HFF-Myc (cell line): ENCODE results near the gene MAGEC3.

ENCODE experiments used
- DNase-seq: peaks from one replicate; pipeline ENCODE4 v3.0.0-alpha.2; 2011; ENCODE audit warnings: low read depth; ENCODE audit errors: extremely low read depth
- H3K4me3 ChIP-seq: replicated peaks from 2 replicates; pipeline ENCODE4 v1.5.1; 2011; ENCODE audit warnings: low read depth, mild to moderate bottlenecking, control low read depth, low read length
- CTCF ChIP-seq: IDR thresholded peaks from 2 replicates; pipeline ENCODE4 v1.5.1; 2012; ENCODE audit warnings: mild to moderate bottlenecking, low read depth, low read length, control low read depth; ENCODE audit errors: missing control alignments

MAGEC3 gene

DNA sequence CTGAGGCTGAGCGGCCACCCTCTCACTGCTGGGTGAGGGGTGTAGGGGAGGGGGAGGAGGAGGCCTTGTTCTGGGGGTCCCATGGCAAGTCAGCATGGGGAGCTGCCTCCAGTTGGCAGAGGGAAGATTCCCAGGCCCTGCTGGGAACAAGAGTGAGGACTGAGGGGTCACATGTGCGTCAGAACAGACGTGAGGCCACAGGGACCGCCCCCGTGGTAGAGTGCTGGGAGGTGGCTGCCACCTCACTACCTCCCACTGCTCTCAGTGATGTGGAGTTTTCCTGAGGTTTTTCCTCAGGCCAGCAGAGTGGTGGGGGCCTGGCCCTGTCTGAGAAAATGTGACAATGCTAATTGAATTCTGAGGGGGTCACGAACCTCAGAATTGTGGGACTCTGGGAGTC, 66.1 kb downstream of the MAGEC3 start:
- no peak overlapping the region for H3K4me3 ChIP-seq
- no peak for TF ChIP-seq CTCF
- DNase-seq, result no peak

DNA sequence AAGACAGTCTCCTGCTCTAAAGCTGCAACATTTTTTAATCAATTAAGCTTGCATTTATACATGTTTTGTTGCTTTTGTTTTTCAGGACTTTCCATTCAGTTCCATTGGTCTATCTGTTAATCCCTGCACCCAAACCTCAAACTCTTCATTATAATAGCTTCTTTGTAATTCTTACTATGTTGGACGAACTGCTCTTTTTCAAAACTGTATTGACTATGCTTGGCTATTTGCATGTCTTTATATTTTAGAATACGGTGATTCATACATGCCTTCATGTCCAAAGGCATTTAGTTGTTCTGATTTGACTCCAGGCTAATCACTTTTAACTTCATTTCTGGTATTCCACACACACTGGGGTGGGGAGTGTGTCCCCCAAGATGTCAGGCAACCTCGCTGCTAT, 79.7 kb downstream of the MAGEC3 start:
- TF ChIP-seq CTCF, result no peak
- DNase-seq, result no peak
- H3K4me3 ChIP-seq, result no peak overlapping the region

DNA sequence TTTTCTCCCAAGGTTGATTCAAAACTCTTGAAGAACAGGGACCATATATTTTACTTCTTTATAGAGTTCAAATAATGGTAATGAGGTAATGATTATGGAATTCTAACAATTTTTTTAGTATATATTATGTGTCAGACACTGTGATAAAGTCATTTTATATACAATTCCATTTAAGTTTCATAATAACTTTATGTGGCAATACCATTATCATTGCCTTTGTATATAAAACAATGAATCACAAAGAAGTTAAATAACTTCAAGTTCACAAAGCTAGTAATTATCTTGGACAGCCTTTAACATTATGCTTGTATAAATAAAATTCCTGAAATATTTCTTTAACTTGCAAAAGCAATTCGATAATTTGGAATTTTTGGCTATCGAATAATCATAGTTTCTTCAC, 86.2 kb downstream of the MAGEC3 start:
- no peak for TF ChIP-seq CTCF
- DNase-seq, result no peak

DNA sequence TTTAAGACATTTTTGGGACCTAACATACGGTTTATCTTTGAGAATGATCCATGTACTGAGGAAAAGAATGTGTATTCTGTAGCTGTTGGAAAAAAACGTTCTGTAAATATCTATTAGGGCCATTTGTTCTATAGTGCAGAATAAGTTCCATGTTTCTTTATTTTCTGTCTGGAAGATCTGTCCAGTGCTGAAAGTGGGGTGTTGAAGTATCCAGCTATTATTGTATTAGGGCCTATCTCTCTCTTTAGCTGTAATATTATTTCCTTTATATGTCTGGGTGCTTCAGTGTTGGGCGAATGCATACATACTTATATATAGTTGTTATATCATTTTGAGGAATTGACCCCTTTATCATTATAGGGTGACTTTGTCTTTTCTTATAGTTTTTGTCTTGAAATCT, 90.3 kb downstream of the MAGEC3 start:
- DNase-seq, result no peak
- H3K4me3 ChIP-seq, result no peak overlapping the region
- TF ChIP-seq CTCF, result no peak

More for the DNA sequence above, 86.2 kb downstream of the MAGEC3 start:
- no peak overlapping the region for H3K4me3 ChIP-seq

DNA sequence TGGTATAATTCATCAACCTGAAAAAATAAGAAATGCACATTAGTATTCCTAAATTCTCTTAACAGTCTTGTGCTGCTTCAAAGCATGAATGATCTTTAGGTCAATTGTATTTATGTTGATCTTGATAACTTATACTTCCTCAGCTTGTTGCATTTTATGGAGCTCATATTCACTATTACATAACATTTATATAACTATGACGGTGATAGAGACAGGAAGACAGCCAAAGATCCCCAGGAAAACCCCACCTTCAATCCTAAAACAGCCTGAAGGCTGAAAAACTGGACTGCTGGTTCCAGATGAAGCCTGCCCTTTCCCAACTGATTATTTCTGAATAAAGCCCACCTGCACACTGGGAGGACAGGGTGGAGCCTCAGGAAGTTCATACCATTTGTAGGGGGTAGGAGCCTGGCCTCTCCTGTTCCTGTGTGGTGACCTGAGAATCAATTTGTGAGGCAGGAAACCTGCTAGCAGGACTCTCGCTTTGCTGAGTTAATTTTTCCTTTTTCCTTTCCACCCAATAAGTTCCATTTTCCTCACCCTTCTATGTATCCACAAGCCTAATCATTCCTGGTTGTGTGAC, 96.0 kb downstream of the MAGEC3 start:
- no peak for DNase-seq
- no peak overlapping the region for H3K4me3 ChIP-seq
- no peak for TF ChIP-seq CTCF

DNA sequence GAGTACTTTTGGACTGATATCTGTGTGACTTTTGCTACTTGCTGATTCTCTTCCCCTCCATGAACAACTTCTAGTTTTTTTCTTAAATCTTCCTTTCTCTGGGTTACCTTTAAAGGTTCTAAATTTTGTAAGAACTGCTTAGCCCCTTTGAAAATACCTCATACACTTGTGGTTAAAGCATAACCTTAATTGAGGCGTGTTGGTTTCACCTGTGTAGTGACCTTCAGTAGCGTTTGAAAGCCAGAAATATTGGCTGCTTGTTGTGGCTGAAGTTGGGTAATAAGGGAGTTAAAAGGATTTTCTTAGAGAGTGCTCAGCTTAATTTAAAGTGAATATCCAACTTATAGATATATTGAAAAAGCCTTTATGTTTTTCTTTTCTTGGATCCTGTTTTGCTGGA, 97.5 kb downstream of the MAGEC3 start:
- no peak overlapping the region for H3K4me3 ChIP-seq
- TF ChIP-seq CTCF, result no peak
- no peak for DNase-seq

DNA sequence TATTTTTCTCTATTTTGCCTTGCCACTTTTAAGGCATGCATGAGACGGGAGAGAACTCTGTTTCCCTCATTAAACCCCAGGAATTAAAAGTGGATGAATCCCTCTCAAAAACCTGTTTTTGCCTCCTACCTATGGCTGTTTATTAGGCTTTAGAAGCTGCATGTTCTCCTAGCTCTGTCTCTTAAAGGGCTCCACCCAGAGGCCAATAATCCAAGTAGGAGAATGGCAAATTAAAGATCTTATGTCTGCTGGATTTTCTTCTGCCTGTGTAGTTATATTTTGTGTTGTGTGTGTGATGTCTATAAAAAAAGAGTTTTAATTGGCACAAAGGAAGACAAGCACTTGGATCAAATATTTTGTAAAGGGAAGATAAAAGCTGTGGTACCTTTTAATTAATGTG, 98.0 kb downstream of the MAGEC3 start:
- no peak for DNase-seq
- TF ChIP-seq CTCF, result no peak
- no peak overlapping the region for H3K4me3 ChIP-seq
